ENCODE data around the gene RNF10.
"Not testable (repeated sequence)": the region's sequence is repeated elsewhere in the genome, so short reads cannot be mapped to it uniquely, and the experiment has no call there.

Gene RNF10

DNA sequence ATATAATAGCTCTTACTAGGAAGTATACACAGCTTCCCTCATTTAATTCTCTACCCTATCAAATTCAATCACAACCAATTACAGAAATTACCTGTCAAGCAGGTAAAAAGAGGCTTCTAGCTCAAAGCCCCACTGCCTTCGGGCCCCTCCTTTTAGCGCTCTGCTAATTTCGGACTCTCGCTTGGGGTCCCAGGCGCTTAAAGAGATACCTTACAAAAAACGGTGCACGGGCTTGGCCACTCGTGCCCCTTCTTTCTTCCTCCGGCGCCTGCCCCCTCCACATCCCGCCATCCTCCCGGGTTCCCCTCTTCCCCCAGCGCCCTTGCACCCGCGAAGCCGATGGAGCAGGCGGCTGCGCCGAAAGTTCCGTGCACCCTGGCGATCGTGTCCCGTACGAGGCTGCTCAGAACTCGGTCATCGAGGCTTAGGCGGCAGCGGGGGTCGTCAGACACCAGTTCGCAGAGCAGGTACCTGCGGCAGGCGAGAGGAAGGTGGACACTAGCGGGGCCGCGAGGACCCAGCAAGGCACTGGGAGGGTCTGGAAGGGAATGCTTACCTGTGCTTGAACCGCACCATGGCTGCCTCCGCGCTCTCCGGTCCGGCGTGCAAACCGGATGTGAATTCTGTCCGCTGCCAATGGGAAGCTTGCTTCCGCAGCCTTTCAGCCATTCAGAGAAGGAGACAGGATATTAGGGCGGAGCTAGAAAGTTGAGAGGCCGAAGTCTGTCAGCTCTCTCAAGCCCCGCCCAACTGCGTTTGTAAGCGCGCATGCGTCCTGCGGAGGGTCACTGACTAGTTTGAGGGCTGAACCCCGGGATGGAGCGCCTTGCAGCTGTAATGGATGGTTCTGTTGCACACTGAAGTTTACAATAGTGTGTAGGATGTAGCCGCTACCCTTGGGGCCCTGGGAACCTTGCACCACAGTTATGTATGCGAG, 46.9 kb downstream of the RNF10 start, which contains the start of gene POP5:
Gene POP5 (minus strand): TSS at position 616 of the 937 bp plus-strand sequence. CDS start 40 bp downstream, at position 576.
- DNase-seq (ENCODE audit: low read depth in 3 of 3) = peak; percentile 75 to 89 (median 80)

DNA sequence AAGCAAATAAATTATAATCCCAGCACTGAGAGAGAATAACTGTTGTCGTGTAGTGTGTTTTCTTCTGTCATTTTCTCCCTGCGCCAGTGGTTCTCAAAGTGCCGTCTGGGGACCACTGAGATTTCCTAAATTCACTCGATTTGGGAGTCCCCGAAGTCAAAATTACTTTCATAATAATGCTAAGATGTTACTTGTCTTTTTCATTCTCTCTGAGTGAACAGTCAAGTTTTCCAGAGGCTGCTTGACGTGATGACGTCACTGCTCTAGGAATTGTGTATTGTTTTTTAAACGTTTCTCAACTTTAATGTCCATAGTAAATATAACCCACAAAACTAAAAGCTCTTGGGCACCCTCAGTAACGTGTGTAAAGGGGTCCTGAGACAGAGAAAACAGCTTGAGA, 47.8 kb downstream of the RNF10 start:
- no peak for DNase-seq (ENCODE audit: low read depth in 3 of 3)

DNA sequence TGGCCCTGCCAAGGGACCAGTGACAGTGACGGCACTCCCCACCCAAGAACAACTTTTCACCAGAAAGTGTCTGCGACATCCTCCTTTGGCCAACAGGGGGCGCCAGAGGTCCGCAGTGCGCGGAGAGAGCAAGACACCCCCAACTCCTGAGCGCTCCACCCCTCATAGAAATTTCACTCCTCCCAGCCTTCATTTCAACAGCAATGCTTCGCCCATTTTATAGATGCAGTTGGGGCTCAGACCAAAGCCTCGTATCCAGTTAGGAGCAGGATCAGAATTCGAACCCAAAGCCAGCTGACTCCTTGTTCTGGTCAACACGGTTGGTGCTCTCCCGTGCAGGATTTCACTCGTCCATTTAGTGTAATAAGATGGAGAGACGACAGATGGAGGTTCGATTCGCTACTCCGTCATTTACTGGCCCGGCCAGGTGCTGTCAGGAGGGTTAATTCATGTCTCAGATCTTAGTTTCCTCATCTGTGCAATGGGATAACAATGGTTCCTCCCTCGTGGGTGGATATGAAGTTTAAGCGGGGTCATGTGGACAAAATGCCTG, 49.4 kb downstream of the RNF10 start:
- peak; percentile 64 to 83 (median 79) for DNase-seq (ENCODE audit: low read depth in 3 of 3)

DNA sequence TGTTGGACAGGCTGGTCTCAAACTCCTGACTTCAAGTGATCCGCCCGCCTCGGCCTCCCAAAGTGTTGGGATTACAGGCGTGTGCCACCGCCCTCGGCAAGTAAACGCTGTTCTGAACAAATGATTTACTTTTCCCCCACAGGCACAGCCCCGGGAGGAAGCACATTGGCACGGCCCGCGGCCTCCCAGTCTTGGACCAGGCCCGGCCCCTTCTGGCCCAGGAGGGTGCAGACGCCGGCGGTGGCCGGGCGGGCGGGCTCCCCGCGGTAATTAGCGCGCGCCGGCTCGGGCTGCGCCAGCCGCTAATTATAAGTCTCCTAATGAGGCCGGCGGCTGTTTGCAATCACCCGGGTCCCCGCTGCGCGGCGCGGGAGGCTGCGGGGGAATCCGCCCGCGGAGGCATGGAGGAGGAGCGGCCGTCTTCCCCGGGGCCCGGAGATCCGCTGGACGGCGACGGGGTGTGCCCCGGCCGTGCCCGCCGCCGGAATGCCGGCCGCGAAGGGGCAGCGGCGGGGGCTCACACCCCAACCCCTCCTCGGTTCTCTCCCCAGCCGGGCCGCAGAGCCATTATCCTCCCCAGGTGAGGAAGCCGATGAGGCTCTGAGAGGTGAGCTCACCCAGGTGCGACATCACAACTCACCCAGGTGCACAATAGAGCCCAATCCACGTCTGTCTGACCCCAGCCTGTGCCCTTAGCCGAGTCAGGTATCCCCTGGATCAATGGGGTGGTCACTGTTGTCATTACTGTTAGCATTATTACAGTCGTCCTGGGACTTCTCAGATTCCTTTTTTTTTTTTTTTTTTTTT, 50.4 kb downstream of the RNF10 start:
- DNase-seq (ENCODE audit: low read depth in 3 of 3) = peak; percentile 33 to 43 (median 40)

DNA sequence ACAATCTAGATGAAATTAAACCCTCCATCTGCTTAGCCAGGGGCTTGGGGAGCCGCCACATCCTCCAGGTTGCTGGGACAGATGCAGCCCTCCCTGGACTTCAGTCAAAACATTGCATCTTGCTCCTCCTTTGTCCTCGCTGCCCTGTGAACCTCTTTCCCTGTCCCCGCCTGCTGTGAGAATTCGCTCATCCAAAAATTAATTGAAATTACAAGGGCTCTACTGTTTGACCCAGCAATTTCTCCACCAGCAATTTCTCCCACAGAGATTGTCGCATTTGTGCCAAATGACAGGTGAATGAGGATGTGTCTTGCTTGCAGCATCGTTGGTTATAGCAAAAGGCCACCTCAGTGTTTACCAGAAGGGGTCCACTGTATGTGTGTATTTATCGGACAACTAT, 52.0 kb downstream of the RNF10 start:
- no peak for DNase-seq (ENCODE audit: low read depth in 3 of 3)

DNA sequence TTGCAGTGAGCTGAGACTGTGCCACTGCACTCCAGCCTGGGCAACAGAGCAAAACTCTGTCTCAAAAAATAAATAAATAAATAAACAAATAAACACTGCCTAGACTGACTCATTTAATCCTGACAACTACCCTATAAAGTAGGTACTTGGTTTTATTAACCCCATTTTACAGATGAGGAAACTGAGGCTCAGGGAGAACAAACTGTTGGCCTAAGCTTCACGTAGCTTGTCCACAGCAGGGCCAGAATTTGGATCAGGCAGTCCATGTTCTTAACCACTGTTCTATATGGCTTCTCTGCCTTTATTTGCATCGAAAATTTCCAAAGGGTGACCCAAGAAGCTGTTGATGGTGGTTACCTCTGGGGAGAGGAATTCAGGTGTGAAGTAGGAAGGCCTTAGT, 52.7 kb downstream of the RNF10 start:
- DNase-seq (ENCODE audit: low read depth in 3 of 3) = no peak

DNA sequence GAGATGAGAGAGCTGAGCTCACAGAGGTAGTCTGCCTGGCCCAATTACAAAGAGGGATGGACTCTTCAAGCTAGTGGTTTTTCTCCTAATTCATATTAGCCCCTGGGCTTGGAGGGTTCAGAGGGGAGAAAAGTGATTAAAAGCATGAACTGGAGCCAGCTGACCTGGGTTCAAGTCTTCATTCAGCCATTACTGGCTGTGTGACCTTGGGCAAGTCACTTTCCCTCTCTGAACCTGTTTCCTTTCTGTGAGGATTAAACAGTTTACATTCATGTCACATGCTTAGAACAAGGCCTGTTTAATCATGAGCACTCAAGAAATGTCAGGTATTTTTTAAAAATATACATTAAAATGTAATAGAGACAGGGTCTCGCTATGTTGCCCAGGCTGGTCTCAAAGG, 54.2 kb downstream of the RNF10 start:
- DNase-seq (ENCODE audit: low read depth in 3 of 3) = no peak

DNA sequence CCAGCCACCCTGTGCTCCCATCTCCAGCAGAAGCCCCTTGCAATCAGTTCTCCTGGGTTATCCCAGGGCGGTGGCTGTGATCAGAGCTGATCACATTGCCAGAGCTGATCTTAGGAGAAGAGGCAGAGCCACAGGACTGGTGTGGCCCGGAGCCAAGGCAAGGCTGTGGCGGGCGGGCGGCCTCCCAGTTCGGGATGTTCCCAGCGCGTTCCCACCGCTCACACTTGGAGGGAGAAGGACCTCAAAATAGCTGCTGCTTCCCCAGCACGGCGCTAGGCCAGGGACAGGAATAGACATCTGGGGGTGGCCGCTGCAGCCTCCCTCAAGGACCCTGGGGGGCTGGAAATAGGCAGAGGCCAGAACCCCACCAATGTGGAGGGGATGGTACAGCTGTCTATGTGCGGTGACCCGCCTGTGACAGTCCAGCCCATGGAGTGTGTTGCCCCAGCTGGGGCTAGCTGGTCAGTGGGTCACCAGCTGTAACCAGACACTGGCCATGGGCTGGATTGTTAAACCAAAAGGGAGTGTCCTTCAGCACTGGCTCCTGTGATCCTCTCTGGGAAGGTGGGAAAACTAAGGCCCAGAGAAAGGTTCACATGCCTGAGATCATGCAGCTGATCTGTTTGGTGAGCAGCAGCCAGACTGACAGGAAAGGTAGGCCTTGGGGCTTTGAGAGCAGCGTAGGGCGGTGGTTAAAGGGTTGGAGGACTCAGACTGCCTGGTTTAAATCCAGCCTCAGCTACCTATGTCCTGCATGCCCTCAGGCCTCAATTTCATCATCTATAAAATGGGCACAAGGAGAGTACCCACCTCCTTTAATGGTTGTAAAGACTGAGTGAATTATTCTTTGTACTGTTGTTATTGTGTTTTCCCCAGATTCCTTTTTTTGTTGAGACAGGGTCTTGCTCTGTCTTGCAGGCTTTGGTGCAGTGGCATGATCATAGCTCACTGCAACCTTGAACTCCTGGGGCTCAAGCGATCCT, 55.1 kb downstream of the RNF10 start:
- DNase-seq (ENCODE audit: low read depth in 3 of 3) = no peak

DNA sequence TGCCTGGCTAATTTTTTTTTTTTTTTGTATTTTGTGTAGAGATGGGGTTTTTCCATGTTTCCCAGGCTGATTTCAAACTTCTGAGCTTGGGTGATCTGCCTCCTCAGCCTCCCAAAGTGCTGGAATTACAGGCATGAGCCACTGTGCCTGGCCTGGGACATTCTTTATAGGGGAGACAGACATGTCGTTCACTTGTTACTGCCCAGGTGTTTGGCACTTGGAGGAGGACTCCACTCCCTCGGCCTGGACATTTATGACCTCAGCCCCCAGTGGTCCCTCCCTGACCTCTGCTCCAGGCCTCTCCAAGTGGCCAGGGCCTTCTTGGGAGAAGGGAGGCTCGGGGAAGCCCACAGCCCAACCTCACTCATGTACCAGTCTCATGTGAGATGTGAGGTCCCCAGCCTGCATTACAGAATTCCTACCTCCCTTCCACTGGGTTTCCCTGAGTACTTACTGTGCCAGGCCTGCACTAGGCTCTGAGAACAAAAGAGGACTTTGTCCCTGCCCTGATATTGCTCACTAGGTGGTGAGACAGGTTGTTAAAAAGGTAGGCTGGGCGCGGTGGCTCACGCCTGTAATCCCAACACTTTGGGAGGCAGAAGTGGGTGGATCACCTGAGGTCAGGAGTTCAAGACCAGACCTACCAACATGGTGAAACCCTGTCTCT, 56.7 kb downstream of the RNF10 start:
- DNase-seq (ENCODE audit: low read depth in 3 of 3) = no peak

DNA sequence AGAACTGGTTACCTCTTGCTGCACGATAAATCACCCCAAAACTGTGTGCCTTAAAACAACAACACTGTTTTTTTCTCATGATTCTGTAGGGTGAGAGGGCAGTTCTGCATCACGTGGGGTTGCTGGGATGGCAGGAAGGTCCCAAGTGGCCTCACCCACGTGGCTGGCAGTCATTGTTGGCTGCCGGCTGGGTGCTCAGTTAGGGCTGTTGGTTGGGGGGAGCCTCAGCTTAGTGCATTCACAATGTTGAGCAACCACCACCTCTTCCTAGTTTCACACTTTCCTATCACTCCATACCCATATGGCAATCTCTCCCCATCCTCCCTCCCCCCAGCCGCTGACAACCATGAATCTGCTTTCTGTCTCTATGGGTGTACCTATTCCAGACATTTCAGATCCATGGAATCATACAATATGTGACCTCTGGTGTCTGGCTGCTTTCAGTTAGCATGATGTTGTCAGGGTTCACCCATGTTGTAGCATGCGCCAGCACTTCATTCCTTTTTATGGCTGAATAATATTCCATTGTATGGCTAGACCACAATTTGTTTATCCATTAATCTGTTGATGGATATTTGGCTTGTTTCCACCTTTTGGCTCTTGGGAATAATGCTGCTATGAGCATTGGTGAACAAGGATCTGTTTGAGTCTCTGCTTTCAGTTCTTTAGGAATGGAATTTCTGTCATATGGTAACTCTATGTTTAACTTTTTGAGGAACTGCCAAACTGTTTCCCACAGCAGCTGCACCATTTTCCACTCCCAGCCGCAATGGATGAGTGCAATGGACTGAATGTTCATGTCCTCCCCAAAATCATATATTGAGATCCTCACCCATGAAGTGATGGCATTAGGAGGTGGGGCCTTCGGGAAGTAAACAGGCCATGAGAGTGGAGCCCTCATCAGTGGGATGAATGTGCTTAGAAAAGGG, 58.2 kb downstream of the RNF10 start:
- DNase-seq (ENCODE audit: low read depth in 3 of 3) = no peak

DNA sequence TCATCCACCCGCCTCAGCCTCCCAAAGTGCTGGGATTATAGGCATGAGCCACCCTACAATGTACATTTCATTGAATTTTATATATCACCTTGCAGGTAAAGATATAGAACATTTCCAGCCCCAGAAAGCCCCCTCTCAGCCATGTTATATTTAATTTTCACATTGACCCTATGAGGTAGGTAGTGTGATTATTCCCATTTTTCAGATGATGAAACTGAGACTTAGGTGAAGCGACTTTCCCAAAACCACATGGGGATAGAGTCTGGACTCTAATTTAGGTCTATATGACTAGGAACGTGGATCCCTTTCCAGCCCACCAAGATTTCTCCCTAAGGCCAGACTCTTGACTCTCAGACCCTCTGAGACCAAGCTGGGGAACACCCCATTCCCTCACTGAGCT, 62.7 kb downstream of the RNF10 start:
- DNase-seq (ENCODE audit: low read depth in 3 of 3) = no peak

DNA sequence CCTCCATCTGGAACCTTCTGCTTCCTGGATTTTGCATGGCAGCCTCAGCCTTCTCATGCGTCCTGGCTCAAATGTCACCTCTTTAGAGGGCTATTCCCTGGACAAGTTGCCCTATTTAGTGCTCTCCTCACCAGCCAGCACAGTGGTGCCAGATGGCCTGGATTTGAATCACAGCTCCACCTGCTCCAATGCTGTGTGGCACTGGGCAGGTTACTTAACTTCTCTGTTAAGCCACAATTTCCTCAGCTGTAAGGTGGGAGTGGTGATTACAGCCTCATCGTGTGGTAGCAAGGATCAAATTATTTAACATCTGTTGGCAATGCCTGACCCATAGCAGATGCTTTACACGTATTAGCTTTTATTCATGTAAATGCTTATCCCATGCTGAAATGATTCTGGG, 63.7 kb downstream of the RNF10 start:
- no peak for DNase-seq (ENCODE audit: low read depth in 3 of 3)

DNA sequence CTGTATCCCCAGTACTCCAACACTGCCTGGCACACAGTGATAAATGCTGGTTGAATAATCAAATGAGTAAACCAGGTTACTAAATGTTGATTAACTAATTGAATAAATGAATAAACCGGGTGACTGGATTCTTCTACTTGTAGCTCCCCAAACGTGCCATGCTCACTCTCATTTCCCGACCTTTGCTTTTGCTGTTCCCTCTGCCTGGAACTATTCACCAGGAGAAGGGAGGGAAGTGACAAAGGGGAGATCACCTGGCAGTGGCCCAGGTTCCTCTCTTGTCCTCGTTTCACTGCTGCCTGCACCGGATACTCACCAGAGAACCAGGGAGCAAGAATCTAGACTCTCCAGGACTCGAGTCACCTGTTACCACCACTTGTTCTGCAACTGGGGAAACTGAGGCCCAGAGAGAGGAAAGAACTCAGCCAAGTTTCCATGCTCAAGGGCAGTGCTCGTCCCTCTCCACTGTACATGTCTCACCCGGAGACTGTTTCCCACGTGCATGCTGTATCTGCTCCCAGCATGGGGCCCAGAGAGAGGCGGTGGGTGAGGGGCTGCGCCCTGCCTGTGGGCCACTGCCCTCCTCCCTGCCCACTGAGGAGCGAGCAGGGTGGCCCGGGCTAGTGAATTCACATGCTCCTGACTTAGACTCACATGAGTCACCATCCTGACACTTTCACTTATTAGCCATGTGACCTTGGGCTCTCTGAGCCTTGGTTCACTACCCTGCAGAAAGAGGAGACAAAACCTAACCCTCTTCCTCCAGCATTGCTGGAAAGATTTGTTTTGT, 64.7 kb downstream of the RNF10 start:
- DNase-seq (ENCODE audit: low read depth in 3 of 3) = no peak

DNA sequence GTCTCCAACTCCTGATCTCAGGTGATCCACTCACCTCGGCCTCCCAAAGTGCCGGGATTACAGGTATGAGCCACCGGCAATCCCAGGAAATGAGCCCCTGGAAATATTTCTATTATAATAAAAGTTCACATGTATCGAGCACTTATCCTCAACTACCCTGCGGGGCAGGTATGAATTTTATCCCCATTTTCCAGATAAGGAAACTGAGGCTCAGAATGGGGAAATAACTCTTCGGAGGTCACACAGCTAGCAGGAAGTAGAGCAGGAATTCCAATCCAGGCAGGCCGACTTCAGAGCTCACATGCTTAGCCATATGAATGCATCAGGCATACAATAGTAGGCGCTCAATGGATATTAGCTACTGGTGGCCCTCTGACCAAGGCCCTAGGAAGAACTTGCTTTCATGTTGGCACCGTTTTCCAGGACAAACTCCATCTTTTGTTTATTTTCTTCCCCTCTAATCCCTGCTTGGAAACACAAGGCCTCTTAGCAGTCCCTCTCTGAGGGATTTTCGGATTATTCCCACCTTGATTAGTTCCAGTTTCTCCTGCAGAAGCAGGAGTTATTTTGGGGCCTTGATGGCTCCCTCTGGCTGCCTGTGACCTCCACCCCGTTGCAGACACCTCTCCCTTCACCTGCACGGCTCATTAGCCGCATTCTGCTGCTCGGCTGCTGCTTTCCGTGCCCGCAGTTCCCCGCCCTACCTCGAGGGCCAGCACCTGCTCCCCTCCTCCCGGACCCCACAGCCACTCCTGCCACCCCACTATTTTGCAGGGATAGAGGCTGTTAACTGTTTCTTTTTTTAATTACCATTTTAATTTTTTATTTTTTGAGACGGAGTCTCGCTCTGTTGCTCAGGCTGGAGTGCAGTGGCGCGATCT, 65.8 kb downstream of the RNF10 start:
- DNase-seq (ENCODE audit: low read depth in 3 of 3) = no peak

DNA sequence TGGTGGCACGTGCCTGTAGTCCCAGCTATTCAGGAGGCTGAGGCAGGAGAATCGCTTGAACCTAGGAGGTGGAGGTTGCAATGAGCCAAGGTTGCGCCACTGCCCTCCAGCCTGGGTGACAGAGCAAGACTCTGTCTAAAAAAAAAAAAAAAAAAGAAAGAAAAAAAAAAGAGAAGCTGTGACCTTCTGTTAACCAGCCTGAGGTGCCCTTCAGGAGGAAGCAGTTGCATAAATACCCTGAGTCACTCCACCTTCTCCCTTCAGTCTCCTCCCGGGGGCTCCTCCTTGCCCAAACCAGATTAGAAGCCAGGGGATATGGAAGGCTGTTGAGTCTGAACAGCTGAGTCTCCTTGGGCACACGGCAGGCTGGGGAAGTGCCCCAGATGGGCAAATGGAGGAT, 68.3 kb downstream of the RNF10 start:
- not testable (repeated sequence) for DNase-seq (ENCODE audit: low read depth in 3 of 3)

DNA sequence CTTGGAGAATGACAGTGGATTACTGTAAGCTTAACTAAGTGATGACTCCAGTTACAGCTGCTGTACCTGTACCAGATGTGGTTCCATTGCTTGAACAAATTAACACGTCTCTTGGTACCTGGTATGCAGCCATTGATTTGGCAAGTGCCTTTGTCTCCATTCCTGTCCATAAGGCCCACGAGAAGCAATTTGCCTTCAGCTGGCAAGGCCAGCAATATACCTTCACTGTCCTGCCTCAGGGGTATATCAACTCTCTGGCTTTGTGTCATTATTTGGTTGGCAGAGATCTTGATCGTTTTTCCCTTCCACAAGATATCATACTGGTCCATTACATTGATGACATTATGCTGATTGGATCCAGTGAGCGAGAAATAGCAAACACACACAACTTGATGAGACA, 76.4 kb downstream of the RNF10 start:
- no peak for DNase-seq (ENCODE audit: low read depth in 3 of 3)

DNA sequence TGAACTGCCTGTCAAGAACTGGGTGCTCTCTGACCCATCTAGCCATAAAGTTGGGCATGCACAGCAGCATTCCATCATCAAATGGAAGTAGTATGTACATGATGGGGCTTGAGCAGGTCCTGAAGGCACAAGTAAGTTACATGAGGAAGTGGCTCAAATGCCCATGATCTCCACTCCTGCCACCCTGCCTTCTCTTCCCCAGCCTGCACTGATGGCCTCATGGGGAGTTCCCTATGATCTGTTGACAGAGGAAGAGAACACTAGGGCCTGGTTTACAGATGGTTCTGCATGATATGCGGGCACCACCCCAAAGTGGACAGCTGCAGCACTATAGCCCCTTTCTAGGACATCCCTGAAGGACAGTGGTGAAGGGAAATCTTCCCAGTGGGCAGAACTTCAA, 77.4 kb downstream of the RNF10 start:
- DNase-seq (ENCODE audit: low read depth in 3 of 3) = not testable (repeated sequence)

DNA sequence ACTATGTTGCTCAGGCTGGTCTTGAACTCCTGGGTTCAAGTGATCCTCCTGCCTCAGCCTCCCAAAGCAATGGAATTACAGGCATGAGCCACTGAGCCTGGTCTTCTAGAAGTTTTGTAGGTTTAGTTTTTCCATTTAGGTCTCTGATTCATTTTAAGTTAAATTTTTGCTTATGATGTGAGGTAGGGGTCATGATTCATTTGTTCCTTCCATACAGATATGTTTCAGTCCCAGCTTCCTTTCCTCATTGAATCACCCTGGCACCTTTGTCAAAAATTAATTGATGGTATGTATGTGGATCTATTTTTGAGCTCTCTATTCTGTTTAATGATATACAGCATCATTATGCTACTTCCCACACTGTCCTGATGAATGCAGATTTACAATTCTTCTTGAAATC, 80.7 kb downstream of the RNF10 start:
- DNase-seq (ENCODE audit: low read depth in 3 of 3) = no peak
